HFFc6 (cell line): ENCODE data around the gene TAS1R3. TPM values are rescaled to one million over a fixed set of nuclear protein-coding genes. Genes with fewer than 3 reads are reported as not detected.

Experiments used
- DNase-seq: peaks from one replicate; pipeline ENCODE4 v3.0.0-alpha.2; 2018
- H3K27ac Mint-ChIP-seq: 2 replicates; pipeline ENCODE4 v1.8.0; 2020; ENCODE audit warnings: mild to moderate bottlenecking, mixed read lengths
- H3K27me3 Mint-ChIP-seq: 2 replicates; pipeline ENCODE4 v1.8.0; 2021; ENCODE audit warnings: mild to moderate bottlenecking, moderate library complexity, mixed read lengths; ENCODE audit not compliant: insufficient read depth
- H3K36me3 Mint-ChIP-seq: 2 replicates; pipeline ENCODE4 v1.8.0; 2021; ENCODE audit warnings: low read depth, mixed read lengths
- H3K4me1 Mint-ChIP-seq: 2 replicates; pipeline ENCODE4 v1.8.0; 2020; ENCODE audit warnings: low read depth, mixed read lengths
- H3K4me3 Mint-ChIP-seq: 2 replicates; pipeline ENCODE4 v1.8.0; 2020; ENCODE audit warnings: mild to moderate bottlenecking, moderate library complexity, mixed read lengths
- H3K9me3 Mint-ChIP-seq: 2 replicates; pipeline ENCODE4 v1.8.0; 2020; ENCODE audit warnings: mild to moderate bottlenecking, mixed read lengths
- CTCF ChIP-seq: fragments of 200-600 bp; sonication (generic); IDR thresholded peaks from 2 replicates; pipeline ENCODE4 v1.5.0; 2021; ENCODE audit warnings: antibody characterized with exemption, mild to moderate bottlenecking
- microRNA-seq: library from miRNA; unstranded; fragments of <30 nt; microRNA quantifications from one replicate; pipeline ENCODE4, GENCODE V29; 2019
- total RNA-seq, 6 experiments: library from RNA; stranded (reverse); fragmentation: NEBNext Ultra II Directional; extraction: Animal tissue kit (Norgen Biotek cat#: 25700); gene quantifications; 2 replicates in 1 of 6; 3 replicates in 5 of 6; pipeline ENCODE4 v1.2.3, GENCODE V29; 2021

TAS1R3 gene
- total RNA-seq, 6 experiments from 2014 or later, result 0.07 to 0.20 (median 0.13) TPM

DNA sequence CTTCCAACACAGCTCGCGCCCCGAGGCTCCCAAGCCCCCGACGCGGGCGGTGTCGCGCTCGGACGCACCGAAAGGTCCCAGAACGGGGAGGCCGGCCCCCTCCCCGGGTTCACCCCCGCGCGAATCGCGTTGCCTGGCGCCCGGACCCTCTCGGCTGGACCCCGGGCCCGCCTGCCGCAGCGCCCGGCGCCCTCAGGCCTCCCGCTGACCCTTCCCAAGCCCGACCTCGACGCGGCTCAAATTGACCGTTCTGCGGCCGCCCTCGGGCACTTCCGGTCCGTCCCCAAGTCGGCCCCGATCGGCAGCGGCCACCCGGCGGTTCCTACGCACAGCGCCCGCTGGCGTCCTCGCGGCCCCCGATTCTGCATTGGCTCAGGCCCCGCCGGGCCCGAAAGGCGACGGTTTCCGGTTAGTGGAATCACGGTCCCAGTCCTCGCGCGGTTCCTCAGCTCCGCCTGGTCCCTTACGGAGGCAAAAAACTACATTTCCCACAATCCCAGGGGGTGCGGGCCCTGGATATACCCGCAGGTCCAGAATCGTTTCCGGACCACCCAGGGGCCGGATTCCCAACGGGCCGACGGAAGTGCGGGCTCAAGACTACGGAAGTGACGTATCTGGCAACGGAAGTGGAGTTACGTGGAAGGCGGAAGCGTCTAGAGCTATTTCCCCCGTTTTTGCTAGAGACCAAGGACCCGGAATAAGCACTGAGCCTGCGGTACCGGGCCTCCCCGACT, 44.0 kb downstream of the TAS1R3 start, which contains the start of gene AURKAIP1:
Gene AURKAIP1, minus strand, starts transcription at position 279 of the 734 bp plus-strand sequence. CDS start 451 bp downstream, outside the sequence.
- H3K27ac Mint-ChIP-seq, result peak within 1 kb of the TSS; percentile 96
- peak; percentile 100 for DNase-seq

GRCh38 chr1:1376551-1377226, 45.6 kb downstream of the TAS1R3 start:
- peaks cover 11% of the 10 kb centered on the region; the same call in 1 of the 2 replicates for H3K4me1 Mint-ChIP-seq
- no peaks in the 10 kb centered on the region for H3K27me3 Mint-ChIP-seq
- H3K4me3 Mint-ChIP-seq, result peak overlapping the region; percentile 91; the same call in 1 of the 2 replicates
- peak overlapping the region; percentile 77 for H3K27ac Mint-ChIP-seq
- no peak for TF ChIP-seq CTCF
- H3K9me3 Mint-ChIP-seq, result no peaks in the 10 kb centered on the region
- no peak for DNase-seq
- no peaks in the 10 kb centered on the region for H3K36me3 Mint-ChIP-seq

More for the DNA sequence above, 44.0 kb downstream of the TAS1R3 start, which contains the start of gene AURKAIP1:
- H3K4me3 Mint-ChIP-seq, result peak within 1 kb of the TSS; percentile 91
- no peaks in the 10 kb centered on the region for H3K36me3 Mint-ChIP-seq
- peaks cover 11% of the 10 kb centered on the region; the same call in 1 of the 2 replicates for H3K4me1 Mint-ChIP-seq
- peak; percentile 75 for TF ChIP-seq CTCF
- no peaks in the 10 kb centered on the region for H3K9me3 Mint-ChIP-seq
- no peaks in the 10 kb centered on the region for H3K27me3 Mint-ChIP-seq

DNA sequence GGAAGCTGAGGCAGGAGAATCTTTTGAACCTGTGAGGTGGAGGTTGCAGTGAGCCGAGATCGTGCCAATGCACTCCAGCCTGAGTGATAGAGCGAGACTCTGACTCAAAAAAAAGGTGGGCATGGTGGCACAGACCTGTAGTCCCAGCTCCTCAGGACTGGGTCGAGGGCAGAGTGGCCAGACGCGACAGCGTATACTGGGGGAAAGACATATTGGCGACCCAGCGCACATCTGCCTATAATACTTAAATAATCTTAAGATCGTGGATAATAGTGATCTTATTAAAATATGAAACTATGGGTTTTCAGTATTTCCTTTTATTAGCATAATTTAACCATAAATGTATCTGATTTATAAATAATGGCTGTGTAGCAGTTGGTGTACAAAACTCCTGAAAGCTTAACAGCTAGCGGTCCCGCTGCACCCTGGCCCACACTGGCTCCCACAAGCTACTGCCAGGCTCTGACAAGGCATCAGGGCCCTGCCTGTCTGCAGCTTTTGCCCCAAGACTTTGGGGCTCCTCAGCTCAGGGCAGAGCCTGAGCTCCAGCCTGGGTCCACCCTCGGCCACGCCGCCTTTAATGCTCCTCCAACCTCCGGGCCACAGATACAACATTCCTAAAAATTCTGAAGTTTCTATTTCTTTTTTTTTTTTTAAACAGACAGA, 46.6 kb downstream of the TAS1R3 start:
- peaks cover 6% of the 10 kb centered on the region; the same call in 1 of the 2 replicates for H3K4me1 Mint-ChIP-seq
- TF ChIP-seq CTCF, result no peak
- H3K9me3 Mint-ChIP-seq, result no peaks in the 10 kb centered on the region
- no peak for DNase-seq
- no peaks in the 10 kb centered on the region for H3K36me3 Mint-ChIP-seq
- no peak overlapping the region for H3K27ac Mint-ChIP-seq
- no peaks in the 10 kb centered on the region for H3K27me3 Mint-ChIP-seq
- H3K4me3 Mint-ChIP-seq, result no peak overlapping the region

DNA sequence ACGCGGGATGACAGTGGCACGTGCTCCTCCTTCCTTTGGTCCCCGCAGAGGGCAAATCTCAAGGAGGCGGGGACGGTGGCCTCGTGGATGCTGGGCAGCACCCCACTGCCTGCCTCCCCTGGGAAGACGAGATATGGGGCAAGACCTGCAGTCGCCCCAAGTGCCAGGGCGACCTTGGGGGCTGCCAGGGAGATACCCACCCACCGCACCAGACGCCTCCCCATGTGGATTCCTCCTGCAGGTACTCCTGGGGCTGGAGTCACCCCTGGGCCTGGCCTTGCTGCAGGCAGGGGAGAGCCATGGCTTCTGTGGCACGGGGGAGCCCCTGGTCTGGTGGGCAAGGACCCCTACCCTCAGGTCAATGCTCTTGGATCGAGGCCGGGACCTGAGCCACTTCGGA, 49.8 kb downstream of the TAS1R3 start:
- DNase-seq, result no peak
- H3K27ac Mint-ChIP-seq, result no peak overlapping the region
- H3K4me3 Mint-ChIP-seq, result no peak overlapping the region
- no peak for TF ChIP-seq CTCF
- H3K27me3 Mint-ChIP-seq, result peaks cover 3% of the 10 kb centered on the region
- no peaks in the 10 kb centered on the region; the same call in 1 of the 2 replicates for H3K4me1 Mint-ChIP-seq
- no peaks in the 10 kb centered on the region for H3K36me3 Mint-ChIP-seq
- no peaks in the 10 kb centered on the region for H3K9me3 Mint-ChIP-seq

DNA sequence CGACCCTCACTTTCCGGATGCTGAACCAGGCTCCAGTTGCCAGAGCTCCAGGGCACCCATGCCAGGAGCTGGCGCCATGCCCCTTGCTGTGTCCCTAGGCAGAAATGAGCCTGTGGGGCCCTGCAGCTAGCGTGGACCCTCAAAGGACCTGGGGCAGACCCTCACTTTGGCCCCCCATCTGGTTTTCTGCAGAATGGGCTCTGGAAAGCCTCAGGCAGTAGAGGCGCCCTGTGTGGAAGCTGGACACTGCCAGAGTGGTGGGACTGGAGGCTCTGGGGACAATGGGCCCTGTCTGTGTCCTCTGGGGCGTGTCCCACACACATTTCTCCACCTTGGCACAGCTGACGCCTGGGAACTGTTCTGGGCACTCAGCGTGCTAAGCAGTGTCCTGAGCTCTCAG, 50.2 kb downstream of the TAS1R3 start:
- Mint-ChIP-seq H3K4me3 (no peak overlapping the region), H3K36me3 (peaks cover 4% of the 10 kb centered on the region), H3K9me3 (no peaks in the 10 kb centered on the region), H3K27ac (no peak overlapping the region), H3K4me1 (no peaks in the 10 kb centered on the region; the same call in 1 of the 2 replicates), H3K27me3 (peaks cover 3% of the 10 kb centered on the region)
- no peak for TF ChIP-seq CTCF
- no peak for DNase-seq

Small RNA genes lying within 50 kb of the gene (microRNA-seq; reads per million reads assigned to microRNA genes)
- 20.1 reads per million, percentile 26 among the genes with 10 or more reads in this experiment for gene MIR6726
- gene MIR6727, result 4.6 reads per million
- 2.3 reads per million for gene MIR6808

Other genes with a start within 250 kb of the TAS1R3 start
- 10 to 100 TPM in 1 of 6 experiments, 1 to 10 TPM in 5; 8.7 to 10.3 (median 9.6) TPM for gene C1orf159, start 215.2 kb upstream of the TAS1R3 start, total RNA-seq
- gene TTLL10, start 157.4 kb upstream of the TAS1R3 start, total RNA-seq, result not detected
- not detected for gene TNFRSF18, start 124.7 kb upstream of the TAS1R3 start, total RNA-seq
- gene TNFRSF4, start 117.1 kb upstream of the TAS1R3 start, total RNA-seq, result under 1 TPM in 1 of 6 experiments, not detected in 5; 0.17 TPM
- 100 to 1,000 TPM; 182 to 231 (median 196) TPM for gene SDF4, start 99.3 kb upstream of the TAS1R3 start, total RNA-seq
- 10 to 100 TPM; 24.5 to 35.7 (median 25.8) TPM for gene B3GALT6, start 99.0 kb upstream of the TAS1R3 start, total RNA-seq
- 1 to 10 TPM in 3 of 6 experiments, under 1 TPM in 3; 0.31 to 1.7 (median 1.1) TPM for gene C1QTNF12, start 84.6 kb upstream of the TAS1R3 start, total RNA-seq
- gene UBE2J2, start 57.4 kb upstream of the TAS1R3 start, total RNA-seq, result 10 to 100 TPM; 56.2 to 67.9 (median 61.1) TPM
- 1 to 10 TPM; 1.4 to 3.0 (median 2.0) TPM for gene SCNN1D, start 50.8 kb upstream of the TAS1R3 start, total RNA-seq
- 10 to 100 TPM; 39.4 to 50.8 (median 42.6) TPM for gene ACAP3, start 23.4 kb upstream of the TAS1R3 start, total RNA-seq
- gene PUSL1, start 22.7 kb upstream of the TAS1R3 start, total RNA-seq, result 10 to 100 TPM; 23.5 to 28.7 (median 25.6) TPM
- 10 to 100 TPM; 65.6 to 78.3 (median 69.8) TPM for gene INTS11, start 6.6 kb upstream of the TAS1R3 start, total RNA-seq
- 10 to 100 TPM; 24.6 to 31.5 (median 26.6) TPM for gene CPTP, start 6.5 kb upstream of the TAS1R3 start, total RNA-seq
- gene DVL1, start 18.1 kb downstream of the TAS1R3 start, total RNA-seq, result 10 to 100 TPM; 73.8 to 96.6 (median 74.5) TPM
- 100 to 1,000 TPM; 438 to 570 (median 524) TPM for gene MXRA8, start 27.3 kb downstream of the TAS1R3 start, total RNA-seq
- 100 to 1,000 TPM; 178 to 206 (median 196) TPM for gene AURKAIP1, start 43.9 kb downstream of the TAS1R3 start, total RNA-seq
- gene CCNL2, start 68.1 kb downstream of the TAS1R3 start, total RNA-seq, result 100 to 1,000 TPM in 5 of 6 experiments, 10 to 100 TPM in 1; 96.2 to 115 (median 104) TPM
- 100 to 1,000 TPM; 131 to 154 (median 141) TPM for gene MRPL20, start 76.0 kb downstream of the TAS1R3 start, total RNA-seq
- under 1 TPM in 2 of 6 experiments, not detected in 4; 0.14 TPM for gene ANKRD65, start 90.0 kb downstream of the TAS1R3 start, total RNA-seq
- under 1 TPM in 5 of 6 experiments, not detected in 1; 0.12 to 0.33 (median 0.24) TPM for gene VWA1, start 104.4 kb downstream of the TAS1R3 start, total RNA-seq
- under 1 TPM in 1 of 6 experiments, not detected in 5; 0.09 TPM for gene ATAD3C, start 118.4 kb downstream of the TAS1R3 start, total RNA-seq
- gene ATAD3B, start 140.5 kb downstream of the TAS1R3 start, total RNA-seq, result 10 to 100 TPM; 21.0 to 24.8 (median 23.0) TPM
- 10 to 100 TPM; 48.7 to 61.5 (median 54.0) TPM for gene ATAD3A, start 180.9 kb downstream of the TAS1R3 start, total RNA-seq
- gene TMEM240, start 209.3 kb downstream of the TAS1R3 start, total RNA-seq, result 1 to 10 TPM; 2.8 to 5.1 (median 4.1) TPM
- 100 to 1,000 TPM; 132 to 156 (median 137) TPM for gene SSU72, start 243.6 kb downstream of the TAS1R3 start, total RNA-seq